Stimulated activated CD4-positive, alpha-beta T cell treated with anti-CD3 and anti-CD28 coated beads, Interleukin-1b, Interleukin-23, amount 100 ng/mL, for 48 hours (primary cell): ENCODE data around the gene OR2L3.
"Not testable (repeated sequence)": the region's sequence is repeated elsewhere in the genome, so short reads cannot be mapped to it uniquely, and the experiment has no call there.

Experiments used
- DNase-seq: peaks from one replicate; pipeline ENCODE4 v3.0.0-alpha.2; 2020

OR2L3 gene, protein sequence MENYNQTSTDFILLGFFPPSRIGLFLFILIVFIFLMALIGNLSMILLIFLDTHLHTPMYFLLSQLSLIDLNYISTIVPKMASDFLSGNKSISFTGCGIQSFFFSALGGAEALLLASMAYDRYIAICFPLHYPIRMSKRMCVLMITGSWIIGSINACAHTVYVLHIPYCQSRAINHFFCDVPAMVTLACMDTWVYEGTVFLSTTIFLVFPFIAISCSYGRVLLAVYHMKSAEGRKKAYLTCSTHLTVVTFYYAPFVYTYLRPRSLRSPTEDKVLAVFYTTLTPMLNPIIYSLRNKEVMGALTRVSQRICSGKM

DNA sequence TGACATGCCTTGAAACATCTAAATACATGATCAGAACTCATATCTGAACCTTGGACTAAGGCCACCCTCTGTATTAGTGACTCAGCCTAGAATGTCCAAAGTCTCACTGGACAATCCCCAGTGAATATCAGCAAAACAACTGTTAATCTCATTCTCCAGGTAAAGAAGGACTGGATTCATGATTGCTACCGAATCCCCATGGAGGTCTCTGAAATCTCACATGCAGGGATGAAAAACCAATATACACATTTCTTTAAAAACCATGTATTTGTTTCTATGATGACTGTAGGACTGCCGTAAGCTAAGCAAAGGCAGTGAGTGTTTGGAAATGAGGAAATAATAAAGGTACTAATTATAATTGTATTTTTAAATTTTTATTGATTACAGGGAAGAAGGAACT lies at the start of gene OR2L3:
Gene OR2L3 (plus strand): TSS at position 301 of the 400 bp plus-strand sequence. CDS start 13,846 bp downstream, outside the sequence.
- no peak for DNase-seq

DNA sequence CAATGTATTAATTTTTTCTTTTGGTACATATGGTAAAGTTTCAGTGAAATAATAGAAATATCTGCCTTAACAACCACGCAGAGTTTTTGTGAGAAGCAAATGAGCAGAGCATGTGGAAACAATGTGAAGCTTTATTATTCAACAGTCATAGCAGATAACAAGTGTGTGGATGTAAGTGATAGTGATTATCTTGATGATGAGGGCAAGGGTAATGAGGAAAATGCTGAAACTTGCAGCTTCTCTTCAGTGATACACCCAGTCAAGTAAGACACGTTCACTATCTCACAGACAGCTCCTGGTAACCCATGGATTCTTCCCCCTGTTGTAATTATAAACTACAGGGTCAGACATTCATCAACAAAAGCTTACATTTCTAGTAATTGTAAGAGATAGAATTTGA lies 47.8 kb upstream of the OR2L3 start:
- no peak for DNase-seq

DNA sequence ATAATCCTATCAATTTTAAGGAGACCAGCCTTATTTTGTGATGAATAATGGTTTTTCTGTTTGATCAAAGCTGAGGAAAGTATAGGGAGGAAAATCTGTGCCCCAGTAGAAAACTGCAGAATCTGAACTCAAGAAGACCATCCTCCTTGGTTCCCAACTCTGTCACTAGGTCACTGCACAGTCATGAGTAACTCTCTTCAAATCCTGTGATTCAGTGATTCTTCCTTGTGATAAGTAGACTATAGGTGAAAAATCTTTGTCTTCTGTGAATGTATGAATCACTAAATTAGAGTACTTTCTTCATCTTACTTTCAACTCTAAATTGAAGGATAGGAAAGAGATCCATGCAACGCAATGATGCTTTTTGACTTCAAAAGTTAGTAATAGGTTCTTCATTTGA lies 46.5 kb upstream of the OR2L3 start:
- DNase-seq, result no peak

DNA sequence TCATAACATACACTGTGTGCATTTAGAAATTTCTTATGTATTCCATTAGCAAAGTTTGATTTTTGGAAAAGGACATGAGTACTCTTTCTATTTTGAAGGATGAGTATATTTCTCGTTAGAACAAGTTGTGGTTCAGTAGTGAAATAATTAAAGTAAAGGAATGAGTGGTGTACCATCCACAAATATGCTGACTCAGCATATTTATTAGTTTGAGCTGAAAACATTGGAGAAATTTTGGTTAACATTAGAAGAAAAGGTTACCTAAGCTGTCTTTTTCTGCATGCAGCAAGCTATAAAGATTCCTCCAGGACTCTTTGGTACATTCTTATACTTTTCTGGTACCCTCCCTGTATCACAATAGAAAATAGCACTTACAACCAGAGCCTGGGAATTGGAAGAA lies 38.9 kb upstream of the OR2L3 start:
- DNase-seq, result no peak

DNA sequence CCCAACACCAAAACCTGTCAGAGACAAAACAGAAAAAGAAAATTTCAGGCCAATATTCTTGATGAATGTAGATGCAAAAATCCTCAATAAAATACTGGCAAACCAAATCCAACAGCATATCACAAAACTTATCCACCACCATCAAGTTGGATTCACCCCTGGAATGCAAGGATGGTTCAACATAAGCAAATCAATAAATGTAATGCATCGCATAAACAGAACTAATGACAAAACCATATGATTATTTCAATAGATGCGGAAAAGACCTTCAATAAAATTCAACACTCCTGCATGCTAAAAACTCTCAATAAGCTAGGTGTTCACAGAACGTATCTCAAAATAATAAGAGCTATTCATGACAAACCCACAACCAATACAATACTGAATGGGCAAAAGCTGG lies 37.0 kb upstream of the OR2L3 start:
- DNase-seq, result no peak

DNA sequence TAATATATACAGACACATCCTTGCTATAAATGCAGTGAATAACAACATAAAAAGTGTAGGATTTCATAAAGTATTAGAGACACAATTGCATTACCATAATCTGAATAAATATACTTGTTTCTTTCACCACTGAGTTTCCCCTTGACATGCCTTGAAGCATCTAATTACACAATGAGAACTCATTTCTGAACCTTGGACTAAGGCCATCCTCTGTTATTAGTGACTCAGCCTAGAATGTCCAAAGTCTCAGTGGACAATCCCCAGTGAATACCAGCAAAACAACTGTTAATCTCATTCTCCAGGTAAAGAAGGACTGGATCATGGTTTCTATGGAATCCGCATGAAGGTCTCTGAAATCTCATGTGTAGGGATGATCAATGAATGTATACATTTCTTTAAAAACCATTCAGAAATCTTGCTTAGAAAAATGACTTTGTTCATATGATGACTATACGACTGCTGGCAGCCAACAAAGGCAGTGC lies 33.4 kb upstream of the OR2L3 start, which contains the start of gene OR2L5:
Gene OR2L5 (plus strand): TSS at position 432 of the 482 bp plus-strand sequence. CDS start 8,288 bp downstream, outside the sequence.
- DNase-seq, result no peak

DNA sequence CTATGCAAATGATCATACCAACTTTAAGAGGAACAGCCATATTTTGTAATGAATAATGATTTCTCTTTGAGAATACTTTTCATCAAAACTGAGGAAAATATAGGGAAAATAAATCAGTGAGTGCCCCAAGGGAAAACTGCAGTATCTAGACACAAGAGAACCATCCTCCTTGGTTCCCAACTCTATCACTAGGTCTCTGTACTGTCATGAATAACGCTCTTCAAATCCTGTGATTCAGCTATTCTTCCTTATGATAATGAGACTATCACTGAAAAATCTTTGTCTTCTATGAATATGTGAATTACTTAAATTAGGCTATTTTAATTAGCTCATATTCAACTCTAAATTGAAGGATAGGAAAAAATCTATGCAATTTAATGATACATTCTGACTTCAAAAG lies 30.8 kb upstream of the OR2L3 start:
- no peak for DNase-seq

DNA sequence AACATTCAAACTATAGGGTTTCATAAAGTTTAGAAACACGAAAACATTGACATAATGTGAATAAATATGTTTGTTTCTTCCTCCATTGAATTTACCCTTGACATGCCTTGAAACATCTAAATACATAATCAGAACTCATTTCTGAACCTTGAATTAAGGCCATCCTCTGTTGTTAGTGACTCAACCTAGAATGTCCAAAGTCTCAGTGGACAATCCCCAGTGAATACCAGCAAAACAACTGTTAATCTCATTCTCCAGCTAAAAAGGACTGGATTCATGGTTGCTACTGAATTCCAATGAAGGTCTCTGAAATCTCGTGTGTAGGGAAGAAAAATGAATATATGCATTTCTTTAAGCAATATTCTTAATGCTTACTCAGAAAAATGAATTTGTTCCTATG lies 16.9 kb upstream of the OR2L3 start, which contains the start of gene OR2L2:
Gene OR2L2 (plus strand): TSS at position 301 of the 400 bp plus-strand sequence. CDS start 8,198 bp downstream, outside the sequence.
- no peak for DNase-seq

DNA sequence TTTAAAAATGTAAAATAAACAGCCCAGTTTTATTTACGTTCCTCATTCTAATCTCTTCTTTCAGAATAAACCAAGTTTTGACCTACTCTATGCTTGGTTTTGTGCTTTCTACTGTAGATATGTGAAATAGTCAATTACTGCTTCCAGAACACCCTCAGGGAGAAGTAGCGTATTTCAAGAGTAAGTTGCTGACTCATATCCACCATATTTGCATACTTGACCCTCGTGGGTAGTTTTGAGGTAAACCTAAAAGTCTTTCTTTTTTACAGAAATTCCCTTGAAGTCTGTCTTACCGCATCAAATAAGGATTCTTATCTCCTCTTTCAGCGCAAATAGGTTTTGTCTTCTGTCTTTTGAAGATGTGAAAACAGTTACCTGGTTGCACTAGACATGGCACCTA lies 1.4 kb upstream of the OR2L3 start:
- DNase-seq, result no peak

DNA sequence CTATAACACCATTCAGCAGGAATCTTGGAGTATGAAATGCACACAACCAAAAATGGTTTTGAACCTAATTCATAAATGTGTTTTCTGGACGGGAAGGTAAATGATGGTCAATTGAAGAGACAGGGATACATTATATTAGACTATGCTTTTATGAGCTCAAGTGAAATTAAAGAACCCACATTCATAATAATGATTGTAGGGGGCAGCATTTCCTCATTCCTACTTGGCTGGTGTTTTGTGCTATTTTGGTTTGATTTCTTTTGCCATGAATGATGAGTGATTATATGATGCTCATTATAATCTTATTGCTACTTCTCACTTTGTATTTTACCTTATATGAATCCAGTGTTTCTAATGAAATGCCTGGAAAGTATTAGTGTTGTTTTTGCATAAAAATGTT lies 372 bp downstream of the OR2L3 start:
- DNase-seq, result no peak

DNA sequence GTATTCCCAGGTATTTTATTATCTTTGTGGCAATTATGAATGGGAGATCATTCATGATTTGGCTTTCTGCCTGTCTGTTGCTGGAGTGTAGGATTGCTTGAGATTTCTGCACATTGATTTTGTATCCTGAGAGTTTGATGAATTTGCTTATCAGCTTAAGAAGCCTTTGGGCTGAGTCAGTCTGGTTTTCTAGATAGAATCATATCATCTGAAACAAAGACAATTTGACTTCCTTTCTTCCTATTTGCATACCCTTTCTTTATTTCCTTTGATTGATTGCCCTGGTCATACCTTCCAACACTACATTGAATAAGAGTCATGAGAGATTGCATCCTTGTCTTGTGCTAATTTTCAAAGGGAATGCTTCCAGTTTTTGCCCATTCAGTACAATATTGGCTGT lies 8.0 kb downstream of the OR2L3 start:
- no peak for DNase-seq

DNA sequence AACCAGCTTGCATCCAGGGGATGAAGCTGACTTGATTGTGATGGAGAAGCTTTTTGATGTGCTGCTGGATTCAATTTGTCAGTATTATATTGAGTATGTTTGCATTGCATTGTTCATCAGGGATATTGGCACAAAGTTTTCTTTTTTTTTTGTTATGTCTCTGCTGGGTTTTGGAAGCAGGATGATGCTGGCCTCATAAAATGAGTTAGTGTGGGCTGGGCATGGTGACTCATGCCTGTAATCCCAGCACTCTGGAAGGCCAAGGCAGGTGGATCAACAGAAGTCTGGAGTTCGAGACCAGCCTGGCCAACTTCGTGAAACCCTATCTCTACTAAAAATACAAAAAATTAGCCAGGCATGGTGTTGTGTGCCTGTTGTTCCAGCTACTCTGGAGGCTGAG lies 8.6 kb downstream of the OR2L3 start:
- DNase-seq, result no peak

DNA sequence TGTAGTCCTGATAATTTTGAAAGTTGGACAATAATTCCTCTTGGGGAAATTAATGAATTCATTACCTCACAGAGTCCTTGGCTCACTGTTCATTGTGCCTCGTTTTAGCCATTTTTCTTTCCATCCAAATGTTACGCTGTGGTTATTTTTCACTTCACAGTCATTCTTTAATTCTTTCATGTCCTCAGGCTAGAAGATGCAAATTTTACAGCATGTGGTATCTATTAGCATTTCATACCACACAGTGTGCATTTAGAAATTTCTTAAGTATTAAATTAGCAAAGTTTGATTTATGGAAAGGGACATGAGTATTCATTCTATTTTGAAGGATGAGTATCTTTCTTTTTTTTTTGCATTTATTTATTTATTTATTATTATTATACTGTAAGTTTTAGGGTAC lies 18.4 kb downstream of the OR2L3 start:
- no peak for DNase-seq

DNA sequence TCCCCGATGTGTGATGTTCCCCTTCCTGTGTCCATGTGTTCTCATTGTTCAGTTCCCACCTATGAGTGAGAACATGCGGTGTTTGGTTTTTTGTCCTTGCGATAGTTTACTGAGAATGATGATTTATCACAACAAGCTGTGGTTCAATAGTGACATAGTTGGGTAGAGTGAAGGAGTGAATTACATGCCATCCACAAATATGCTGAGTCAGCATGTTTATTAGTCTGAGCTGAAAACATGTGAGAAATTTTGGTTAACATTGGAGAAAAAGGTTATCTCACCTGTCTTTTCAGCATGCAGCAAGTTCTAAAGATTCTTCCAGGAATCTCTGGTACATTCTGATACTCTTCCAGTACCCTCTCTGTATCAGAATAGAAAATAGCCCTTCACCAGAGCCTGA lies 19.0 kb downstream of the OR2L3 start:
- DNase-seq, result no peak

DNA sequence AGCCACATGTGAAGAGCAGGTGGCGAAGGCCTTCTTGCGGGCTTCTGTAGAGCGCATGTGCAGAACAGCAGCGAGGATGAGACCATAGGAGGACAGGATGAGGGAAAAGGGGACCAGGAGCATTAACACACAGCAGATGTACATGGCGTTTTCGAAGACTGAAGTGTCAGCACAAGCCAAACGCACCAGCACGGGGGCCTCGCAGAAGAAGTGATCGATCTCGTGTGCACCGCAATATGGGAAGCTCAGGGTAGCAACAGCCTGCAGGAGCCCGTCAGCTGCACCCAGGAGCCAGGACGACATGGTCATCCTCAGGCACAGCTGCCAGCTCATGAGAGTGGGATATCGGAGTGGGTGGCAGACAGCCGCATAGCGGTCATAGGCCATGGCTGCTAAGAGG lies 37.2 kb downstream of the OR2L3 start:
- DNase-seq, result not testable (repeated sequence)

DNA sequence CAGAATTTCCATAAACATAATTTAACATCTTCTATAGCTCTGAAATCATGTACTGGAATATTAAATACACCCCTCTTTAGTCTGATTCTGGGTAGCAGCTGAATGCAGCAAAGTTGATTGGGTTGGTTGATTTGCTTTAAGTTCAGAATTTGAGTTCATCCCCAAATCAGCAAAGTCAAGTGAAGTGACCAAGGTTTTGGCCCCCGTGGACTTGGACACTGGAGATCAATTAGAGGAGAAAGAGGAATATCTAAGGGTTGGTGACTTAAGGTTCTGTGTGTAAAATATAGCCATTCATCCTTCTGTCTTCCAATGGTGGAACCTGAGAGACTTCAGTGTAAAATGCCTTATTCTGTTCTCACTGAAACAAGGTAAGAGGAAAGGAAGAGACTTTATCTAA lies 48.2 kb downstream of the OR2L3 start, which contains the start of gene OR2L13:
Gene OR2L13 (plus strand): TSS at position 301 of the 400 bp plus-strand sequence. CDS start 4,192 bp downstream, outside the sequence.
- DNase-seq, result no peak

DNA sequence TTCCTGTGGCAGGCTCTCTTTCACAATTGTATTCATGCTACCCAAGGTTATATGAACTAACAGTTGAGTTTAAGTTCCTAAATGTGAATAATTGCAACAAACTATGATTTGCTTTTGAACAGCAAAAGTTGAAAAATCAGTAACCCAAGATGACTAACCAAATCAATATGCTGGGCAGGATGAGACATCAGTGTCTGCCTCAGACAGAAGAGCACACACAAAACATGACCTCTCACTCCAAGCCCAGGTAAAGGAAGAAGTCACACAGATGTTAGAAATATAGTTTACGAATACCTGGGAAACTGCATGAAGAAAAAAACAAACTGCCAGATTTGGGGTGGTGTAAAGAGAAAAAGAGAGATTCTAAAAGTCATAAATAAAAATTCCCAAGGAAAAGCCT lies 51.9 kb downstream of the OR2L3 start:
- no peak for DNase-seq

DNA sequence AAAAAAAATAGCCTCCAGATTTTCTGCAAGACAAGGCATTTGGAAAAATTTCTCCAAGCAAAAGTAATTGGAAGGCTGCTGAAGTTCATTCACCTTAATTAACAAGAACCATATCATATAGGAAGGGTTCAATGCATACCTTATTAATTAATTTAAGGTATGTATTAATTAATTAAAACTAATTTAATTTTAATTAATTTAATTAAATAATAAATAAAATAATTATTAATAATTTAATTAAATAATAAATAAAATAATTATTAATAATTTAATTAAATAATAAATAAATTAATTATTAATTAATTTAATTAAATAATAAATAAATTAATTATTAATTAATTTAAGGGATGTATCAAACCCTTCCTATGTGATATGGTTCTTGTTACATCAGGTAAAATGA lies 56.2 kb downstream of the OR2L3 start:
- DNase-seq, result no peak

DNA sequence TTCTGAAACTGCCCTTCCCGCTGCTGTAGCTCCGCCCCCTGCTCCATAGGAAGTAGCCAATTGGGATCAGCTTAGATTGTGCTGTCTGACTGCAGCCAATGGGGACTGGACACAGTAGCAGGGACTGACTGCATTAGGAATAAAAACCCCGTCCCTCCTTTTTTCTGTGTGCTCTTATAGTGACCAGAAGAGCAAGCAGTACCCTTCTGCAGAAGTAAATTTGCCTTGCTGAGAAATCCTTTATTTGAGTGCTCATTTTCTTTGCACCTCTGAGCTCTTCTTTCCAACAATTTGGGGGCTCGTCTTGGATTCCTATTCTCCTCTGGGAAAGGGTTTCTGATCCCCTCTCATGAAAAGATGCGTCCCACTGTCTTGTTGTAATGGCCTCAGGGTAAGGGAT lies 64.5 kb downstream of the OR2L3 start:
- DNase-seq, result no peak
